HCT116 (cell line): ENCODE data around the gene S100A1.

ENCODE experiments used
- CTCF ChIP-seq, 3 experiments: fragments of 200-600 bp in 1 of 3; sonication (generic) in 1 of 3; IDR thresholded peaks in 2 of 3; conservative IDR thresholded peaks in 1 of 3; 2 replicates each; pipeline ENCODE4 v1.5.1; 2012 to 2017; ENCODE audit warnings: low read depth in 2 of 3, low read length in 2 of 3, antibody characterized with exemption in 1 of 3, borderline replicate concordance in 1 of 3, control low read depth in 1 of 3, mild to moderate bottlenecking in 1 of 3, mixed read lengths in 1 of 3, mixed run types in 1 of 3, moderate library complexity in 1 of 3; ENCODE audit not compliant: insufficient read depth in 1 of 3
- EZH2 ChIP-seq: fragments of 200-600 bp; sonication (generic); IDR thresholded peaks from 2 replicates; pipeline ENCODE4 v1.6.1; 2017; ENCODE audit warnings: antibody characterized with exemption, mixed run types
- EZH2phosphoT487 ChIP-seq: fragments of 200-600 bp; IDR thresholded peaks from 2 replicates; pipeline ENCODE4 v1.6.1; 2018; ENCODE audit warnings: antibody characterized with exemption, borderline replicate concordance
- POLR2A ChIP-seq: IDR thresholded peaks from 2 replicates; pipeline ENCODE4 v1.7.0; 2011; ENCODE audit warnings: borderline replicate concordance; ENCODE audit not compliant: insufficient read depth, insufficient read length; ENCODE audit errors: extremely low read depth
- POLR2AphosphoS5 ChIP-seq: IDR thresholded peaks from 2 replicates; pipeline ENCODE4 v1.6.1; 2011; ENCODE audit warnings: mild to moderate bottlenecking, low read depth, low read length, moderate library complexity
- TCF7L2 ChIP-seq: IDR thresholded peaks from 2 replicates; pipeline ENCODE4 v1.7.0; 2011; ENCODE audit warnings: borderline replicate concordance, inconsistent platforms; ENCODE audit not compliant: insufficient read depth, insufficient read length; ENCODE audit errors: extremely low read depth
- TF ChIP-seq, protein P1 (sequence below): IDR thresholded peaks from 2 replicates; pipeline ENCODE4 v1.6.1; 2012; ENCODE audit warnings: low read depth

GRCh38 chr1:153608089-153608682 is 20.0 kb upstream of the S100A1 start:
- TF ChIP-seq POLR2AphosphoS5 (no peak), EZH2 (no peak), CTCF (IDR thresholded peaks at IDR 0.05 in 2 of 3, conservative IDR thresholded peaks at IDR 0.05 in 1 of 3; ENCODE audit: borderline replicate concordance in 1 of 3, insufficient read depth in 1 of 3, low read depth in 2 of 3, low read length in 2 of 3) (no peak), EZH2phosphoT487 (no peak), POLR2A (no peak), TCF7L2 (no peak)
- TF ChIP-seq, protein P1, sequence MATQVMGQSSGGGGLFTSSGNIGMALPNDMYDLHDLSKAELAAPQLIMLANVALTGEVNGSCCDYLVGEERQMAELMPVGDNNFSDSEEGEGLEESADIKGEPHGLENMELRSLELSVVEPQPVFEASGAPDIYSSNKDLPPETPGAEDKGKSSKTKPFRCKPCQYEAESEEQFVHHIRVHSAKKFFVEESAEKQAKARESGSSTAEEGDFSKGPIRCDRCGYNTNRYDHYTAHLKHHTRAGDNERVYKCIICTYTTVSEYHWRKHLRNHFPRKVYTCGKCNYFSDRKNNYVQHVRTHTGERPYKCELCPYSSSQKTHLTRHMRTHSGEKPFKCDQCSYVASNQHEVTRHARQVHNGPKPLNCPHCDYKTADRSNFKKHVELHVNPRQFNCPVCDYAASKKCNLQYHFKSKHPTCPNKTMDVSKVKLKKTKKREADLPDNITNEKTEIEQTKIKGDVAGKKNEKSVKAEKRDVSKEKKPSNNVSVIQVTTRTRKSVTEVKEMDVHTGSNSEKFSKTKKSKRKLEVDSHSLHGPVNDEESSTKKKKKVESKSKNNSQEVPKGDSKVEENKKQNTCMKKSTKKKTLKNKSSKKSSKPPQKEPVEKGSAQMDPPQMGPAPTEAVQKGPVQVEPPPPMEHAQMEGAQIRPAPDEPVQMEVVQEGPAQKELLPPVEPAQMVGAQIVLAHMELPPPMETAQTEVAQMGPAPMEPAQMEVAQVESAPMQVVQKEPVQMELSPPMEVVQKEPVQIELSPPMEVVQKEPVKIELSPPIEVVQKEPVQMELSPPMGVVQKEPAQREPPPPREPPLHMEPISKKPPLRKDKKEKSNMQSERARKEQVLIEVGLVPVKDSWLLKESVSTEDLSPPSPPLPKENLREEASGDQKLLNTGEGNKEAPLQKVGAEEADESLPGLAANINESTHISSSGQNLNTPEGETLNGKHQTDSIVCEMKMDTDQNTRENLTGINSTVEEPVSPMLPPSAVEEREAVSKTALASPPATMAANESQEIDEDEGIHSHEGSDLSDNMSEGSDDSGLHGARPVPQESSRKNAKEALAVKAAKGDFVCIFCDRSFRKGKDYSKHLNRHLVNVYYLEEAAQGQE: no peak
